HepG2 (cell line): Measurements from ENCODE around the gene EPHA6. TPM values are rescaled to one million over a fixed set of nuclear protein-coding genes. Genes with fewer than 3 reads are reported as not detected.
A peak's percentile ranks its signal among the peaks of the same experiment; 100 is the strongest.

Source experiments
- ATAD3A ChIP-seq: sonication (generic); formaldehyde crosslinking; IDR thresholded peaks from 2 replicates; pipeline ENCODE4 v1.4.0; 2020; ENCODE audit warnings: missing genetic modification reagents
- HNF4A ChIP-seq: sonication (generic); formaldehyde crosslinking; IDR thresholded peaks from 2 replicates; pipeline ENCODE4 v1.4.0; 2020; ENCODE audit warnings: missing genetic modification reagents
- KDM2A ChIP-seq: sonication (generic); formaldehyde crosslinking; IDR thresholded peaks from 2 replicates; pipeline ENCODE4 v1.4.0; 2020; ENCODE audit warnings: low read depth, missing genetic modification reagents, borderline replicate concordance
- KDM3A ChIP-seq: IDR thresholded peaks from 2 replicates; pipeline ENCODE4 v1.6.1; 2018; ENCODE audit warnings: low read depth, missing compliant biosample characterization
- LCORL ChIP-seq, 2 experiments: fragments of 450-650 bp in 1 of 2; sonication (generic) in 1 of 2; formaldehyde crosslinking in 1 of 2; IDR thresholded peaks; 2 replicates each; pipeline versions ENCODE4 v1.5.0 to v1.6.1; 2017 to 2020; ENCODE audit warnings: antibody characterized with exemption in 1 of 2, missing genetic modification reagents in 1 of 2
- PLRG1 ChIP-seq: fragments of 450-650 bp; conservative IDR thresholded peaks from 2 replicates; pipeline ENCODE4 v1.6.1; 2016
- REPIN1 ChIP-seq: sonication (generic); formaldehyde crosslinking; IDR thresholded peaks from 2 replicates; pipeline ENCODE4 v1.8.0; 2022; ENCODE audit warnings: missing genetic modification reagents, low read depth, mild to moderate bottlenecking, borderline replicate concordance
- SATB2 ChIP-seq: sonication (generic); formaldehyde crosslinking; IDR thresholded peaks from 2 replicates; pipeline ENCODE4 v1.5.0; 2020; ENCODE audit warnings: missing genetic modification reagents
- SIX4 ChIP-seq: sonication (generic); formaldehyde crosslinking; IDR thresholded peaks from 2 replicates; pipeline ENCODE4 v1.4.0; 2020; ENCODE audit warnings: missing genetic modification reagents
- SUZ12 ChIP-seq: fragments of 150-350 bp; IDR thresholded peaks from 2 replicates; pipeline ENCODE4 v1.6.1; 2014; ENCODE audit warnings: low read depth, low read length
- TAF1 ChIP-seq: sonication (generic); formaldehyde crosslinking; IDR thresholded peaks from 2 replicates; pipeline ENCODE4 v1.4.0; 2020; ENCODE audit warnings: missing genetic modification reagents
- XBP1 ChIP-seq: sonication (generic); formaldehyde crosslinking; IDR thresholded peaks from 2 replicates; pipeline ENCODE4 v1.5.0; 2020; ENCODE audit warnings: missing genetic modification reagents
- ZNF264 ChIP-seq: sonication (generic); formaldehyde crosslinking; IDR thresholded peaks from 2 replicates; pipeline ENCODE4 v1.4.0; 2020; ENCODE audit warnings: missing genetic modification reagents
- ZNF547 ChIP-seq: sonication (generic); formaldehyde crosslinking; IDR thresholded peaks from 2 replicates; pipeline ENCODE4 v1.5.1; 2020; ENCODE audit warnings: mild to moderate bottlenecking, missing genetic modification reagents
- ZNF616 ChIP-seq: sonication (generic); formaldehyde crosslinking; IDR thresholded peaks from 2 replicates; pipeline ENCODE4 v1.5.0; 2020; ENCODE audit warnings: low read depth, mild to moderate bottlenecking, missing genetic modification reagents
- polyA plus RNA-seq, 8 experiments: library from polyadenylated mRNA; depleted of rRNA in 3 of 8; stranded (reverse) in 7 of 8; unstranded in 1 of 8; fragments of >200 nt; fragmentation: Illumina TruSeq in 4 of 8; extraction: Trizol in 4 of 8; gene quantifications; 2 replicates each; pipeline versions ENCODE4 v1.2.1 to v1.2.3, GENCODE V29; 2011 to 2016; ENCODE audit warnings: low read depth in 4 of 8, missing spikeins in 1 of 8, mixed read lengths in 1 of 8; ENCODE audit not compliant: insufficient read depth in 1 of 8
- total RNA-seq, 5 experiments: library from RNA; depleted of rRNA; stranded (reverse); fragments of >200 nt; fragmentation: Illumina TruSeq; extraction: Trizol; gene quantifications; 2 replicates each; pipeline ENCODE4 v1.2.3, GENCODE V29; 2016; ENCODE audit warnings: low read depth in 1 of 5
- TF ChIP-seq, protein P1 (sequence below): sonication (generic); formaldehyde crosslinking; IDR thresholded peaks from 2 replicates; pipeline ENCODE4 v1.8.0; 2022; ENCODE audit warnings: mild to moderate bottlenecking, missing genetic modification reagents
- TF ChIP-seq, protein P2 (sequence below): sonication (generic); formaldehyde crosslinking; IDR thresholded peaks from 2 replicates; pipeline ENCODE4 v1.5.0; 2020; ENCODE audit warnings: mild to moderate bottlenecking, missing genetic modification reagents, borderline replicate concordance
- TF ChIP-seq, protein P3 (sequence below): sonication (generic); formaldehyde crosslinking; IDR thresholded peaks from 2 replicates; pipeline ENCODE4 v1.4.0; 2020; ENCODE audit warnings: missing genetic modification reagents

Gene EPHA6
- total and polyA plus RNA-seq, 2 of the 13 experiments (the other 11 are each of a cell fraction or from before 2014, with no cell fraction given): not detected

DNA sequence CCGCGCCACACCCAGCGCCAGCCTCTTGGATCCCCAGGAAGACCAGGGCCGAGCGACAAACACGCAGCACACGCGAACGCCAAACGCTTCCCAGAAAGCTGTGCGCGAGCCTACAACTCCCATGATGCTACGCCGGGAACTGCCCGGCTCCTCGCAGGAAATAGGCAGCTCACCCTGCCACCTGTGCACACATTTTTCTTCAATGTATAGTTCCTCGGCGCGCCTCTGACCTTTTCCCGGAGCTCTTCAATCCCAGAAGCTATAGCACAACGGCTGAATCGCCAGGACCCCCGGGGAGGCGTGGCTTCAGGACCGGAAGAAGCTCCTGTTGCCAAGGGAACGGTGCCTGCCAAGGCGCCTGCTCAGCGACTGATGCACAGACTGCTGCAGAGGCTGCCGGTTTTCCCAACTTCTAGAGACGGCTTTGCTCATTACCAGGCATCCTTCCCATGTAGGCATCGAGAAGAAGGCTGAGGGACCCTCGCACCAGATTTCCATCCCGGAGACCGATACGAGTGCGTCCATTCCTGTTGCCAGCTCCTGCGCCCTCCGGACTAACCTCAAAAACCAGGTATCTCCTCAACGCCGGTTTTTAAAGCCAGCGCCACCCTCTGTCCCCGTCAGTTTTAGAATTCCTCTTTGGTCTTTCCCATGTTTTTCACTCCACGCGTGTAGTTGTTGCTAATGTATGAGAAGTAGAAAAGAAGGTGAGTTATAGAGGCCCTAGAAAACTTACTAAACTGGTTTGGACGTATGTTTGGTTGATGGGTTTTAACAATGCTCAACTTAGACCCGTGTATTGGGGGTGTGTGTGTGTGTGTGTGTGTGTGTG, 950.2 kb downstream of the EPHA6 start, which contains the start of gene ARL6 (continued):
- TF ChIP-seq REPIN1 (CRISPR knock-in tag) (peak; percentile 21; the same call in 1 of the 2 replicates), PLRG1 (no peak), ZNF616 (CRISPR knock-in tag) (no peak), ZNF264 (CRISPR knock-in tag) (no peak), XBP1 (CRISPR knock-in tag) (0 out of 2 replicates have a peak, but pooled peaks have one; percentile 65), ZNF547 (CRISPR knock-in tag) (peak; percentile 57; the same call in 1 of the 2 replicates), TAF1 (CRISPR knock-in tag) (peak; percentile 71; the same call in 1 of the 2 replicates), SATB2 (CRISPR knock-in tag) (no peak), KDM3A (CRISPR knock-in tag) (no peak), LCORL (IDR thresholded peaks at IDR 0.05) (no peak), LCORL (CRISPR knock-in tag; IDR thresholded peaks at IDR 0.05) (no peak), SIX4 (CRISPR knock-in tag) (no peak; the same call in 1 of the 2 replicates), SUZ12 (peak; percentile 49; the same call in 1 of the 2 replicates), ATAD3A (no peak), KDM2A (CRISPR knock-in tag) (peak; percentile 73), HNF4A (CRISPR knock-in tag) (no peak)
- TF ChIP-seq, protein P1, sequence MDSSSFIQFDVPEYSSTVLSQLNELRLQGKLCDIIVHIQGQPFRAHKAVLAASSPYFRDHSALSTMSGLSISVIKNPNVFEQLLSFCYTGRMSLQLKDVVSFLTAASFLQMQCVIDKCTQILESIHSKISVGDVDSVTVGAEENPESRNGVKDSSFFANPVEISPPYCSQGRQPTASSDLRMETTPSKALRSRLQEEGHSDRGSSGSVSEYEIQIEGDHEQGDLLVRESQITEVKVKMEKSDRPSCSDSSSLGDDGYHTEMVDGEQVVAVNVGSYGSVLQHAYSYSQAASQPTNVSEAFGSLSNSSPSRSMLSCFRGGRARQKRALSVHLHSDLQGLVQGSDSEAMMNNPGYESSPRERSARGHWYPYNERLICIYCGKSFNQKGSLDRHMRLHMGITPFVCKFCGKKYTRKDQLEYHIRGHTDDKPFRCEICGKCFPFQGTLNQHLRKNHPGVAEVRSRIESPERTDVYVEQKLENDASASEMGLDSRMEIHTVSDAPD (CRISPR knock-in tag): peak; percentile 45; the same call in 1 of the 2 replicates
- TF ChIP-seq, protein P2, sequence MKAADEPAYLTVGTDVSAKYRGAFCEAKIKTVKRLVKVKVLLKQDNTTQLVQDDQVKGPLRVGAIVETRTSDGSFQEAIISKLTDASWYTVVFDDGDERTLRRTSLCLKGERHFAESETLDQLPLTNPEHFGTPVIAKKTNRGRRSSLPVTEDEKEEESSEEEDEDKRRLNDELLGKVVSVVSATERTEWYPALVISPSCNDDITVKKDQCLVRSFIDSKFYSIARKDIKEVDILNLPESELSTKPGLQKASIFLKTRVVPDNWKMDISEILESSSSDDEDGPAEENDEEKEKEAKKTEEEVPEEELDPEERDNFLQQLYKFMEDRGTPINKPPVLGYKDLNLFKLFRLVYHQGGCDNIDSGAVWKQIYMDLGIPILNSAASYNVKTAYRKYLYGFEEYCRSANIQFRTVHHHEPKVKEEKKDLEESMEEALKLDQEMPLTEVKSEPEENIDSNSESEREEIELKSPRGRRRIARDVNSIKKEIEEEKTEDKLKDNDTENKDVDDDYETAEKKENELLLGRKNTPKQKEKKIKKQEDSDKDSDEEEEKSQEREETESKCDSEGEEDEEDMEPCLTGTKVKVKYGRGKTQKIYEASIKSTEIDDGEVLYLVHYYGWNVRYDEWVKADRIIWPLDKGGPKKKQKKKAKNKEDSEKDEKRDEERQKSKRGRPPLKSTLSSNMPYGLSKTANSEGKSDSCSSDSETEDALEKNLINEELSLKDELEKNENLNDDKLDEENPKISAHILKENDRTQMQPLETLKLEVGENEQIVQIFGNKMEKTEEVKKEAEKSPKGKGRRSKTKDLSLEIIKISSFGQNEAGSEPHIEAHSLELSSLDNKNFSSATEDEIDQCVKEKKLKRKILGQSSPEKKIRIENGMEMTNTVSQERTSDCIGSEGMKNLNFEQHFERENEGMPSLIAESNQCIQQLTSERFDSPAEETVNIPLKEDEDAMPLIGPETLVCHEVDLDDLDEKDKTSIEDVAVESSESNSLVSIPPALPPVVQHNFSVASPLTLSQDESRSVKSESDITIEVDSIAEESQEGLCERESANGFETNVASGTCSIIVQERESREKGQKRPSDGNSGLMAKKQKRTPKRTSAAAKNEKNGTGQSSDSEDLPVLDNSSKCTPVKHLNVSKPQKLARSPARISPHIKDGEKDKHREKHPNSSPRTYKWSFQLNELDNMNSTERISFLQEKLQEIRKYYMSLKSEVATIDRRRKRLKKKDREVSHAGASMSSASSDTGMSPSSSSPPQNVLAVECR (CRISPR knock-in tag): peak; percentile 91
- TF ChIP-seq, protein P3, sequence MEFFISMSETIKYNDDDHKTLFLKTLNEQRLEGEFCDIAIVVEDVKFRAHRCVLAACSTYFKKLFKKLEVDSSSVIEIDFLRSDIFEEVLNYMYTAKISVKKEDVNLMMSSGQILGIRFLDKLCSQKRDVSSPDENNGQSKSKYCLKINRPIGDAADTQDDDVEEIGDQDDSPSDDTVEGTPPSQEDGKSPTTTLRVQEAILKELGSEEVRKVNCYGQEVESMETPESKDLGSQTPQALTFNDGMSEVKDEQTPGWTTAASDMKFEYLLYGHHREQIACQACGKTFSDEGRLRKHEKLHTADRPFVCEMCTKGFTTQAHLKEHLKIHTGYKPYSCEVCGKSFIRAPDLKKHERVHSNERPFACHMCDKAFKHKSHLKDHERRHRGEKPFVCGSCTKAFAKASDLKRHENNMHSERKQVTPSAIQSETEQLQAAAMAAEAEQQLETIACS (CRISPR knock-in tag): no peak
